Measurements from ENCODE around the gene OR2K2.

- no peak for TF ChIP-seq CTCF (conservative IDR thresholded peaks at IDR 0.05; ENCODE audit: low read depth, low read length)
- TF ChIP-seq EZH2 (IDR thresholded peaks at IDR 0.05; ENCODE audit: low read length, unreplicated experiment): no peak
- no peak for TF ChIP-seq EZH2phosphoT487 (IDR thresholded peaks at IDR 0.05; ENCODE audit: borderline replicate concordance, low read length)
These were observed 37.0 kb upstream of the OR2K2 start for GRCh38 chr9:111366978-111367377.
